ENCODE measurements around the gene KCNJ11. TPM values are rescaled to one million over a fixed set of nuclear protein-coding genes. Genes with fewer than 3 reads are reported as not detected.

The KCNJ11 gene
- total RNA-seq, 1 donor from 2014 or later: not detected

- intact Hi-C loops (cut with DNase I): no loop called here
- no peak overlapping the region for H3K4me3 ChIP-seq
- no peak for DNase-seq (ENCODE audit: extremely low spot score in 2 of 2)
- no peak for TF ChIP-seq POLR2AphosphoS5 (IDR thresholded peaks at IDR 0.05; ENCODE audit: insufficient read depth in 1 of 2, low read depth in 1 of 2)
- TF ChIP-seq POLR2A (IDR thresholded peaks at IDR 0.05): no peak
- no peak for TF ChIP-seq CTCF (IDR thresholded peaks at IDR 0.05)
- H3K27ac ChIP-seq: no peak overlapping the region
- H3K36me3 ChIP-seq: no peaks in the 10 kb centered on the region
- no peaks in the 10 kb centered on the region for H3K9me3 ChIP-seq
- H3K27me3 ChIP-seq: no peaks in the 10 kb centered on the region
- H3K4me1 ChIP-seq: peaks cover 5% of the 10 kb centered on the region
These were observed 1.6 kb upstream of the KCNJ11 start for GRCh38 chr11:17389957-17390649.

- Histone ChIP-seq H3K27ac (no peak overlapping the region), H3K36me3 (no peaks in the 10 kb centered on the region), H3K4me3 (peak overlapping the region; percentile 45 to 57), H3K27me3 (no peaks in the 10 kb centered on the region), H3K4me1 (peaks cover 5% of the 10 kb centered on the region), H3K9me3 (no peaks in the 10 kb centered on the region)
- TF ChIP-seq POLR2A (IDR thresholded peaks at IDR 0.05) (no peak), CTCF (IDR thresholded peaks at IDR 0.05) (peak; percentile 13 to 82 (median 41)), POLR2AphosphoS5 (IDR thresholded peaks at IDR 0.05; ENCODE audit: insufficient read depth in 1 of 2, low read depth in 1 of 2) (peak in 1 of 2 donors; percentile 18)
- no peak for DNase-seq (ENCODE audit: extremely low spot score in 2 of 2)
- intact Hi-C loops (cut with DNase I): no loop called here
These were observed 925 bp upstream of the KCNJ11 start for GRCh38 chr11:17389211-17389956.

- no peak overlapping the region for H3K4me3 ChIP-seq
- no peaks in the 10 kb centered on the region for H3K9me3 ChIP-seq
- no peak for DNase-seq (ENCODE audit: extremely low spot score in 2 of 2)
- TF ChIP-seq POLR2AphosphoS5 (IDR thresholded peaks at IDR 0.05; ENCODE audit: insufficient read depth in 1 of 2, low read depth in 1 of 2) (no peak), POLR2A (IDR thresholded peaks at IDR 0.05) (no peak), CTCF (IDR thresholded peaks at IDR 0.05) (no peak)
- H3K27me3 ChIP-seq: no peaks in the 10 kb centered on the region
- H3K36me3 ChIP-seq: no peaks in the 10 kb centered on the region
- intact Hi-C loops (cut with DNase I): no loop called here
- no peak overlapping the region for H3K27ac ChIP-seq
- H3K4me1 ChIP-seq: peaks cover 5% of the 10 kb centered on the region
These were observed 648 bp downstream of the KCNJ11 start for GRCh38 chr11:17387811-17388210.

- intact Hi-C loops (cut with DNase I): no loop called here
- TF ChIP-seq CTCF (IDR thresholded peaks at IDR 0.05) (no peak), POLR2AphosphoS5 (IDR thresholded peaks at IDR 0.05; ENCODE audit: insufficient read depth in 1 of 2, low read depth in 1 of 2) (no peak), POLR2A (IDR thresholded peaks at IDR 0.05) (no peak)
- DNase-seq (ENCODE audit: extremely low spot score in 2 of 2): no peak
- Histone ChIP-seq H3K4me1 (peaks cover 5% of the 10 kb centered on the region), H3K27me3 (no peaks in the 10 kb centered on the region), H3K4me3 (no peak overlapping the region), H3K9me3 (no peaks in the 10 kb centered on the region), H3K27ac (no peak overlapping the region), H3K36me3 (no peaks in the 10 kb centered on the region)
These were observed 1.2 kb downstream of the KCNJ11 start for GRCh38 chr11:17387254-17387653.

All from vagina (tissue), 2 donors.